ENCODE results near the gene STAT4.

Gene STAT4

DNA sequence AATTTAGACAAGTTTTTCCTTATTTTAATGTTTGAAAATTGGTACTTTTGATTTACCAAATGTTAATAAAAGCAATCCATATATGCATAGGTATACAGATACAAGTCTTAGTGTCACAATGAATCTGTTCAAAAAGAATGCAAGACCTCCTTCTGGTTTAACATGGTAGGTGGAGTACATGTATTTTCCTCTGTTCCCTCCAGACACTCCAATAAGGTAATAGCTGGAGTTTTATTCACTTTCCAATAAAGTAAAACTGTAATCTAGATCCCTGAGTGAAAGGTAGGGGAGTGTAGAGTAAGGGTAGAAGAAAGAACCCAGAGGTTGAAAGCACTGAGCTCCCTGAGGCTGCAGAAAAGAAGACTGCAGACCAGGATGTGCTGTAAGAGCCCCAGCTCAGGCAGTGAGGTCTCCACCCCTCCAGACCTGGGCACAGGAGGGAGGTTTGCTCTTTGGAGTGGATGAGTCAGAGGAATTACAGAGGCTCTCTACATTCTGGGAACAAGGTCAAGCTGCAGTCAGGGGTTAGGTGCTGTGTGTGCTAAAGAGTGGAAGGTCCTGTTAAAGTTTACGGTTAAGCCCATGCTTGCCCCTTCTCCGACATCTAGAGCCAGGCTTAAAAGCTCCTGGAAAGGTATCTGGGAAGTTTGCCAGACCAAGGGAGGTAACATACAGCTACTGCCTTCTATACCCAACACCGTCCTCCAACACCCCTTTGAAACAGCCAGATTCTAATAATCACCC, 109.2 kb downstream of the STAT4 start:
- no peak for TF ChIP-seq ZNF274 (IDR thresholded peaks at IDR 0.05; ENCODE audit: low read depth, low read length)
- no peak overlapping the region for H3K4me3 ChIP-seq (ENCODE audit: low read length)

DNA sequence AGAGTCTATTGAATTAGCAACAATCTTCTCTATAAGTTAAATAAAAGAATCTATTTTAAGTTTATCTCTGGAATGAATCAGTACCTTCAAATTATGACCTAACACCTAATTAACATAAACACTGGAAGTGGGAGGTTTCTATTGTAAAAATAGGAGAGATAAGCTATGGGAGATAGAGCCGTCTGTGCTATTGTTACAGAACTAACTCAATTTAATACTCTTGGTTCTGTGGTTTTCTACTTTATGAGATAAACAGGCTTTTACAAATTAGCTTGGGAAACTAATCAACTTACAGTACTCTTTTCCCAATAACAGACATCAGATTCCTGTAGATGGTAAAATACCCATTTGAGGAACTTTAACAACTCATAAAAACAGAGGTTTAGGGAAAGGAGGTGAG, 111.2 kb downstream of the STAT4 start:
- no peak for TF ChIP-seq ZNF274 (IDR thresholded peaks at IDR 0.05; ENCODE audit: low read depth, low read length)
- H3K4me3 ChIP-seq (ENCODE audit: low read length) = no peak overlapping the region

DNA sequence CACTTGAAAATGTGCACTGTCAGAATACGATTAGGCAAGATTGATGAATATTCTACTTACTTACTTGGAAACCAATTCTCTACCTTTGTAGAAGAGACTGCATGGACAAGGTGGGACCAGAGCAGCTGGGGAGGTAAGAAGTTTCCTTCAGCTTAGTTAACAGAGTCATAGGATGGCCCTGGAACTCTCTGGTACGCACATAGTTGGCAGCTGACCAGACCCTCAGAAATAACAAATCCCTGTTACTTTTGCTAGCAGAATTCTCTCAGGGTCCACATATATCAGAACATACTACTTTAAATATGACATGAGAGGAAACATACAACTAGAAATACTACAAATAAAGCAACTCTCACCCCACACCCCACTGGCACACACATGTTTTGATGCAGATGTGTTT, 112.1 kb downstream of the STAT4 start:
- TF ChIP-seq ZNF274 (IDR thresholded peaks at IDR 0.05; ENCODE audit: low read depth, low read length) = no peak
- no peak overlapping the region for H3K4me3 ChIP-seq (ENCODE audit: low read length)

DNA sequence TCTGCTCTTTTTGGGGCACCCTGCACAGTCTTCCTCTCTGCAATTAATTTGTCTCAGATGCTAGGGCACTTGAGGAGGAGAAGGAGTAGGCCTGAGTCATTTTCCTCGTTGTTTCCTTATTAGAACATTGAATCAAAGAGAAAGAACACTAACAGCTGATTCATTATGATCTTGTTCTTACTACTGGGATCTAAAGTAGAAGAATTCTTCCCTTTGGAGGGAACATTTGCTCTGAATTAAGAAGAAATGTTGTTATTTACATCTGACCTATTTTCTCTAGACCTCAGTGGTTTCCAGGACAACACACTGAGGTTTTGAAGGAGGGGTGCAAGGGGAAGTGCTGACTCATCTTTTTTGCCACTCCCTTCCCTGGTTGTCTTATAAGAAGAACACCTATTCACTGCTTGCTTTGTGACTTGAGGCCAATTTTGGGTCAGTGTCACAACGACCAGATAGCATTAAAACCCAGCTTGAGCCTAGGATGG, 112.5 kb downstream of the STAT4 start:
- H3K4me3 ChIP-seq (ENCODE audit: low read length) = no peak overlapping the region
- no peak for TF ChIP-seq ZNF274 (IDR thresholded peaks at IDR 0.05; ENCODE audit: low read depth, low read length)

DNA sequence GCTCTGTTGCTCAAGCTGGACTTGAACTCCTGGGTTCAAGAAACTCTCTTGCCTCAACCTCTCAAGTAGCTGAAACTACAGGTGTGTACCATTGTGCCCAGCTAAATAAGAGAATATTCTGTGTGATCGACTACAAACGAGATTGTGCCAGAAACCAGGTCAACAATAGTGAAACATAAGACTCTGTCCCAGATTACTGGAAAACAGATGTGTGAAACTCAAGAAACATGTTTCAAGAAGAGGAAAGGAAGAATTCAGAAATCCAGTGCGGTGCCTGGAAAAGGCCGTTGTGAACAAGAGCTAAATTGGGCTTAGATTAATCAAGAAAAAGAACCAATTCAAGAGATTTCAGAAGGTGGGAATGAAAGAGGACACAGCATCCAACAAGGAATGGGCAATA, 113.4 kb downstream of the STAT4 start:
- no peak overlapping the region for H3K4me3 ChIP-seq (ENCODE audit: low read length)
- TF ChIP-seq ZNF274 (IDR thresholded peaks at IDR 0.05; ENCODE audit: low read depth, low read length) = no peak

DNA sequence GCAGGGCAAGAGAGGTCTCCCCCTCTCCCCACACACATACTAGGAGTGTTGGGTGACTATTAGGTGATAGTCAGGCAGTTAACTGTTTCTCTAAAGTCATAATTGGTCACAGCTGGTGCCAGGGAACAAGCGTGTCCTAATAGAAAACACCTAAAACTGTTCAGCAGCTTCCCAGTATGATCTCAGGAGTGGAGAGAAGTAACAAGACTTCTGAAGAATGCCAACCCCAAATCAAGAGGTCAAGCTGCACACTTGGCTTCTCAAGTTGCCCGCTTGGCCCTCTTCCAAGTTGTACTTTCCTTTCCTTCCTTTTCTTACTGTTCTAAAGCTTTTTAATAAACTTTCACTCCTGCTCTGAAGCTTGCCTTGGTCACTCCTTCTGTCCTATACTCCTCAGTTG, 114.4 kb downstream of the STAT4 start:
- H3K4me3 ChIP-seq (ENCODE audit: low read length) = no peak overlapping the region
- TF ChIP-seq ZNF274 (IDR thresholded peaks at IDR 0.05; ENCODE audit: low read depth, low read length) = no peak

DNA sequence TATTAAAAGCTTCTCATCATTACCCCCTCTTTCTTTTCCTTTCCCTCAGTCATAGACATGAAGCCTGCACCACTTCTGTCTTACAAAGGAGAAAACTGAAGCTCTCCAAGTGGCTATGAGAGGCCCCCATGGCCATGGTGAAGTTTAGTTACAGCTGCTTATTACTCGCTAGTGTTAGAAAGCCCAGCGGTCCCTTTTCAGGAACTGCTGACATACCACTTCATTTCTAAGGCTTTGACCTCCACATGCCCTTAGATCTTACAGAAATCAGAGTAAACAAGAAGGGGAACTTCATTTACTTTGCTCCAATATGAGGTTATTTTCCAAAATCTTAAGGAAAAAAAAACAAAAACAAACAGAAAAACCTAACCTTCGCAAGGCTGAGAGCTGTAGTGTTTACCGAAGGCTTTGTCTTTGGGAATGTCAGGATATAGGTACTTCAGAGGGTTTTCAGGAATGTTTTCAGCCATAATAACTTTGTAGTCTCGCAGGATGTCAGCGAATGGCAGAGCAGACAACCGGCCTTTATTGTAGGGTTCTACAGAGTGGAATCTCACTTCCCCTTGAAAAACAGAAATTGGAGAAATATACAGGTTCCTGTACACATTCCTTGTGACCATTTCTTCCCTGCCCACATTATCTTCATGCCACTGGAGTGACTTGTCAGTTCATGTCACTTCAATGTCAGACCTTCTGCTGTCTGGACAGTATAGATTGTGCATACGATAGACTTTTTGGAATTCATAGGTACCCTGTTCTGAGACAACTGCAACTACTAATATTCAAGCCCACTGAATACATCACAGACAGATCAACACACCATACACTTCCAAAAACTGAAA, 118.0 kb downstream of the STAT4 start:
- no peak for TF ChIP-seq ZNF274 (IDR thresholded peaks at IDR 0.05; ENCODE audit: low read depth, low read length)
- H3K4me3 ChIP-seq (ENCODE audit: low read length) = no peak overlapping the region

DNA sequence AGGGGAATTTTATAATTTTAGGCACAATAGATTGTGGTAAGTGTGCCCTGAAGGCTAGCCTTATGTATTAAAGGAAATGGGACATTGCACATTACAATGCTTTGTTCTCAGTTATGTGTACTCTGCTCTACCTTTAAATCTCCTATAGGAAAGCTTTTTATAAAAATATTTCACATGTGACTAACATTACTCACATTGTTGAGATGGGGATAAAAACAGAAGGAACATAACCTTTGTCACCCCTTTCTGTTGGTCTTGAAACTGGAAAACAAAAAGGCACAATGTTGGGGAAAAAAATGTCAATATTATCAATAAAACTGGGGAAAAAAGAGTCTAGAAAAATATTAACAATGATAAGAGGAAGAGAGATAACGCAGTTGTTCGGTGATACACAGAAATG, 119.5 kb downstream of the STAT4 start:
- TF ChIP-seq ZNF274 (IDR thresholded peaks at IDR 0.05; ENCODE audit: low read depth, low read length) = no peak
- H3K4me3 ChIP-seq (ENCODE audit: low read length) = no peak overlapping the region

DNA sequence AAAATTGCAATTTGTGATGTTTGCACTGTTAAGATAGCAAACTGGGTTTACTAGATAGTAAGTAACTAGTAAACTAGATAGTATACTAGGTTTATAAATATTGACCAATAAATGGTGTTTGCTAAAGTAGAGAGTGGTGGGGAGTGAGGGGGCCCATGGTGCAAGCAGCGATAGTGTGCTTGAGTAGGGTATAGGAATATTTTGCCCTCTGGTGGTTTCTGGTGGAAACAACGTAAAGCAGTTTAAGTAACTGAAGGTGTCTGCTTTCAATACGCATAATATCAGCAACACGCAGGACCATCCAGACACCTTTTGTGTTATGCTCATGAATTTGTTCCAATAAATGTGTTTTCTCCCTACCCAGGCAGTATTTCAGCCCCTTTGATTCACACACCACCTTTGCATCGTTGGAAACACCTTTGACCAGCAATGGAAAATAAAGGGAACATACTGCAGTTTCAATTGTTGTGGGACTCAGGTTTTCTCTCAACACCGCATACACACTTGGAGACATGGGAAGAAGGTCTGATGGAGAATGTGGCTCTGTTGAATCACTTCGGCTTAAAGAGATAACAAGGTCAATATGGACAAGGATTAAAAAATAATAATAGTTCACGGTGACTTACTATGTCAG, 120.2 kb downstream of the STAT4 start:
- no peak overlapping the region for H3K4me3 ChIP-seq (ENCODE audit: low read length)
- TF ChIP-seq ZNF274 (IDR thresholded peaks at IDR 0.05; ENCODE audit: low read depth, low read length) = no peak

DNA sequence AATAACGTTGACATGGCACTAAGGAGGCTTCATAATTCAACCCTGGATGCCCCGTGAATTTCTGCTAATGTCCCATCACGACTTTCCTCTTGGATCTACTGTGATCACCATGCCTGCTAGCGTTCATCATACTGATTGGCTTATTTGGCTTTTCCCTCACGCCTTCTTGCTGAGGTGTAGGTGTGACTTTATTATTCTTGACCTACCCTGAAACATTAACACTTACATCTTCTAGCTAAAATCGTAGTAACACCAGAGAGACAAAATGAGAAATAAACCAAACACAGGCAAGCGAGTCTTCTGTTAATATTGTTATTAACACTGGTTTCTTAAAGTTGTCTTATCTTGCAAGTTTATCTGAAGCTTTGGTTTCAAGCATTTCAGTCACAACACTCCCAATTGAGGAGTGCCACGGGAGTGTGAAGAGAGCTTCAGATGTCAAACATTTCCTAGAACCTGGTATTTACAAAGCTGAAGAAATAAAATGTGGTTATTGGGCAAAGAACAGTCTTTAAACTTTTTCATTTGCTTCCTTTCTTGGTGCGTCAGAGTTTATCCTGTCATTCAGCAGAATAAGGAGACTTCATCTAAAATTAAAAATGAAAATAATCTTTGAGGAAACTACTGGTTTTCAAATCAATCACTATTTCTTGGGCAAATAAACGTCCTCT, 121.4 kb downstream of the STAT4 start:
- no peak for TF ChIP-seq ZNF274 (IDR thresholded peaks at IDR 0.05; ENCODE audit: low read depth, low read length)

DNA sequence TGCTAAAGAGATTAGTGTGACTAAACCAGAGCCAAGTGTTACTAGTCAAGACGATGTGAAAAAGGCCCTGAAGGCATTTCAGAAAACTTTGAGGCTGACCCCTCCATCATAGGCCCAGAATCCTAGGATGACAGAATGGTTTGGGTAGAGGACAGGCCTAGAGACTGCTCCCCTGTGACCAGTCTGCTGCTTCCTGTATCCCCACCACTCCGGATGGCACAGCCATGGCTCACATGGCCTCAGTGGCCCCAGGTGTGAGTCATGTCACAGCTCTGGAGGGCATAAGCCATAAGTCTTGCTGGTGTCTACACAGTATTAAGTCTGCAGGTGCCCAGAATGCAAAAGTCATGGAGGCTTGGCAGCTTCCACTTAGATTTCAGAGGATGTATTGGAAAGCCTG, 124.4 kb downstream of the STAT4 start:
- no peak for TF ChIP-seq ZNF274 (IDR thresholded peaks at IDR 0.05; ENCODE audit: low read depth, low read length)
- no peak overlapping the region for H3K4me3 ChIP-seq (ENCODE audit: low read length)

More for the DNA sequence above, 121.4 kb downstream of the STAT4 start:
- H3K4me3 ChIP-seq (ENCODE audit: low read length) = no peak overlapping the region

DNA sequence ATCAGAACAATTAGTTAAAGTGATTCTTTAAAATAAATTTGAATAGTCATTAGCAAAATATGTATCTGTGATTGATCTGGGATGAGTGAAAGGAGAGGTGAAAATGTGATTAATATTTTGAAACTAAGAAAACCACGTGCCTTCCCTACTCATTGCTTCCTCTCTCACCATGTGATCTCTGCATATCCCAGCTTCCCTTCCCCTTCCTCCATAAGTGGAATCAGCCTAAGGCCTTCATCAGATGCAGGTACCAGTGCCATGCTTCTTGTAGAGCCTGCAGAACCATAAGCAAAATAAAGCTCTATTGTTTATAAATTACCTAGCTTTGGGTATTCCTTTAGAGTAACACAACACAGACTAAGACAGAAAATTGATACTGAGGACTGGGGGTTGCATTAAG, 125.7 kb downstream of the STAT4 start:
- no peak for TF ChIP-seq ZNF274 (IDR thresholded peaks at IDR 0.05; ENCODE audit: low read depth, low read length)

DNA sequence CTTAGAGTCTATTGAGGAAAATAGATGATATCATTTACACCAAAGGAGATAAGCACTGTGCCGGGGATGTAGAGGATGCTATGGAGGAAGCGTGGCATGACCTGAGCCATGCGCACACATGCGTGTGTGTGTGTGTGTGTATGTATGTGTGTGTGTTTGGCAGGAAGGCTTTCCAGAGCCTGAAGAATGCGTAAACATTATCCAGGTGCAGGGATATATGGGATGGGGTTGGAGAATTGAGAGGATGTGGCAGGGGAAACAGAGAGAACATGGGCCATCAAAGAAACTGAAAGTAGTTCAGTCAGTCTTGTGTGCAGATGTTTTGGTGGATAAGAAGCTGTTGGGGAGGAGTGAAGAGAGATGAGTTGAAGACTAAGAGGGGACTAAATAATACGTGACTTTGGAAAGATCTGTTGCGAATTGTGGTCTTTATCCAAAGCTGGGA, 127.5 kb downstream of the STAT4 start:
- H3K4me3 ChIP-seq (ENCODE audit: low read length) = no peak overlapping the region
- TF ChIP-seq ZNF274 (IDR thresholded peaks at IDR 0.05; ENCODE audit: low read depth, low read length) = no peak

More for the DNA sequence above, 125.7 kb downstream of the STAT4 start:
- no peak overlapping the region for H3K4me3 ChIP-seq (ENCODE audit: low read length)

All from GM08714 (cell line).